Caco-2 (cell line): ENCODE results near the gene KLHL42. TPM values are rescaled to one million over a fixed set of nuclear protein-coding genes. Genes with fewer than 3 reads are reported as not detected.

Experiments
- BruUV-seq: library from RNA; stranded (reverse); fragments of 400-500 nt; replicated peaks from 2 replicates; lab custom pipeline; 2021; lab: Mats Ljungman, UMichigan
- CTCF ChIA-PET: fragments of 300-600 bp; sonication (Branson Sonifier 250); formaldehyde crosslinking; loops from one replicate; lab custom pipeline; 2022; ENCODE audit warnings: antibody characterized with exemption; lab: Charles Lee
- POLR2A ChIA-PET: fragments of 300-600 bp; sonication (Branson Sonifier 250); formaldehyde crosslinking; loops from one replicate; lab custom pipeline; 2022; ENCODE audit warnings: antibody characterized with exemption; lab: Charles Lee
- DNase-seq, 2 experiments: peaks; one replicate each; pipeline versions ENCODE4 v3.0.0 to v3.0.0-alpha.2; 2020 to 2022
- H3K27me3 ChIP-seq: replicated peaks from 2 replicates; pipeline ENCODE4 v1.6.0; 2011; ENCODE audit warnings: low read length; ENCODE audit not compliant: control insufficient read depth, insufficient read depth
- H3K36me3 ChIP-seq: 2 replicates; pipeline ENCODE4 v1.5.1; 2011; ENCODE audit warnings: low read length; ENCODE audit not compliant: control insufficient read depth, insufficient read depth
- H3K4me1 ChIP-seq: fragments of 250-450 bp; sonication (Bioruptor Pico); 2 replicates; pipeline ENCODE4 v1.5.1; 2020; ENCODE audit warnings: mild to moderate bottlenecking
- H3K4me3 ChIP-seq: 2 replicates; pipeline ENCODE4 v1.5.1; 2011; ENCODE audit warnings: low read depth, mild to moderate bottlenecking, control low read depth, low read length
- H3K9me3 ChIP-seq: fragments of 250-450 bp; sonication (Bioruptor Pico); 2 replicates; pipeline ENCODE4 v1.5.1; 2020; ENCODE audit warnings: mild to moderate bottlenecking, moderate library complexity
- H3K27ac Mint-ChIP-seq: one replicate; pipeline ENCODE4 v1.8.0; 2022; ENCODE audit warnings: mixed read lengths; ENCODE audit not compliant: unreplicated experiment
- H3K27me3 Mint-ChIP-seq: one replicate; pipeline ENCODE4 v1.8.0; 2022; ENCODE audit warnings: mixed read lengths; ENCODE audit not compliant: insufficient read depth, unreplicated experiment
- H3K36me3 Mint-ChIP-seq: one replicate; pipeline ENCODE4 v1.8.0; 2022; ENCODE audit warnings: mild to moderate bottlenecking, mixed read lengths; ENCODE audit not compliant: insufficient read depth, unreplicated experiment
- H3K4me1 Mint-ChIP-seq: one replicate; pipeline ENCODE4 v1.8.0; 2022; ENCODE audit warnings: low read depth, mixed read lengths; ENCODE audit not compliant: unreplicated experiment
- H3K4me3 Mint-ChIP-seq: one replicate; pipeline ENCODE4 v1.8.0; 2022; ENCODE audit warnings: mild to moderate bottlenecking, moderate library complexity, mixed read lengths; ENCODE audit not compliant: unreplicated experiment
- H3K9me3 Mint-ChIP-seq: one replicate; pipeline ENCODE4 v1.8.0; 2022; ENCODE audit warnings: mixed read lengths; ENCODE audit not compliant: unreplicated experiment
- intact Hi-C: fragments of 100-400 bp; cut with micrococcal nuclease; formaldehyde crosslinking; loops from one replicate; pipeline ENCODE4 v1.10.0; 2022; ENCODE audit not compliant: unreplicated experiment
- total RNA-seq: library from RNA; stranded (reverse); gene quantifications from 2 replicates; pipeline ENCODE4 v1.2.3, GENCODE V29; 2022
- TF ChIP-seq, protein P1 (sequence below), 2 experiments: fragments of 200-600 bp in 1 of 2; IDR thresholded peaks; 1 replicate in 1 of 2; 2 replicates in 1 of 2; pipeline versions ENCODE4 v1.5.1 to v1.8.0; 2011 to 2022; ENCODE audit warnings: antibody characterized with exemption in 1 of 2, control low read depth in 1 of 2, inconsistent platforms in 1 of 2, low read depth in 1 of 2, low read length in 1 of 2, mild to moderate bottlenecking in 1 of 2, moderate library complexity in 1 of 2; ENCODE audit not compliant: insufficient read depth in 1 of 2, severe bottlenecking in 1 of 2, unreplicated experiment in 1 of 2

KLHL42 gene
- total RNA-seq, 1 experiment from 2014 or later, result 36.5 TPM

DNA sequence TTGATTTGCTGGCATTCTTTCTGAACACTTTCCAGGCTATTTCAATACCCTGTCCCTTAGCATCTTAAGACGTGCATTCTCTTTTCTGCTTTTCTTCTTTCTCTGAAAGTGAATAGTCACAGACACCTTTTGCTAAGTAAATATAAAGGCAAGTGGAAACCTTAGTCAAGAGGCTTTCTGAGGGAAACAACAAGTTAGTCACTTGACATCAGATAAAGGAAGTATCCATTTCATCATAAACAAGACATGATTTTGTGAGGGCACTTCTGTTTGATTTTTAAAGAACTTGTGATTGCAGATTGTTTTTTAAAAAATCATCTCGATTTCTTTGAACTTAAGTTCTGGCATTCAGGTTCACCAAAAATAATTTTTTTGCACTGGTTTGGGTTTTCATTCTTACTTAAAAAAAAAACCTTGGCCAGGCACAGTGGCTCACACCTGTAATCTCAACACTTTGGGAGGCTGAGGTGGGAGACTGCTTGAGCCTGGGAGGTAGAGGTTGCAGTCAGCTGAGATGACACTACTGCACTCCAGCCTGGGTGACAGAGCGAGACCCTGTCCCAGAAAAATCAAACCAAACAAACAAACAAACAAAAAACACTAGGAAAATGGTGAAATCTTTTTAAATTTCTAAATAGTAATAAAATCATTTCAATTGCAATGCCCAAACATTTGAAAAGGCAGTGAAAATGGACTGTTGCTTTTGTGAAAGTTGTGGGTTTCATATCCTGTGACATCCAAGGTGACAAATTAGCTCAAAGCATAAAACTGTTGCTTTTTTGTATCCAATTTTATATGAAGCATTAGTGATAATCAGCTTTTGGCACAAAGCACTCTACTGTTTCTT, 8.3 kb upstream of the KLHL42 start:
- H3K9me3 Mint-ChIP-seq, result no peaks in the 10 kb centered on the region
- no peaks in the 10 kb centered on the region for H3K27me3 ChIP-seq
- no peak overlapping the region for H3K4me3 Mint-ChIP-seq
- no peaks in the 10 kb centered on the region for H3K36me3 Mint-ChIP-seq
- H3K4me3 ChIP-seq, result no peak overlapping the region
- CTCF ChIA-PET, result no interaction called here
- no peak overlapping the region for H3K27ac Mint-ChIP-seq
- no peaks in the 10 kb centered on the region for H3K27me3 Mint-ChIP-seq
- no TSS peak for BruUV-seq
- no peak for DNase-seq
- POLR2A ChIA-PET, result no interaction called here
- no peaks in the 10 kb centered on the region for H3K4me1 ChIP-seq
- no peaks in the 10 kb centered on the region for H3K9me3 ChIP-seq
- no peaks in the 10 kb centered on the region for H3K36me3 ChIP-seq
- TF ChIP-seq, protein P1, sequence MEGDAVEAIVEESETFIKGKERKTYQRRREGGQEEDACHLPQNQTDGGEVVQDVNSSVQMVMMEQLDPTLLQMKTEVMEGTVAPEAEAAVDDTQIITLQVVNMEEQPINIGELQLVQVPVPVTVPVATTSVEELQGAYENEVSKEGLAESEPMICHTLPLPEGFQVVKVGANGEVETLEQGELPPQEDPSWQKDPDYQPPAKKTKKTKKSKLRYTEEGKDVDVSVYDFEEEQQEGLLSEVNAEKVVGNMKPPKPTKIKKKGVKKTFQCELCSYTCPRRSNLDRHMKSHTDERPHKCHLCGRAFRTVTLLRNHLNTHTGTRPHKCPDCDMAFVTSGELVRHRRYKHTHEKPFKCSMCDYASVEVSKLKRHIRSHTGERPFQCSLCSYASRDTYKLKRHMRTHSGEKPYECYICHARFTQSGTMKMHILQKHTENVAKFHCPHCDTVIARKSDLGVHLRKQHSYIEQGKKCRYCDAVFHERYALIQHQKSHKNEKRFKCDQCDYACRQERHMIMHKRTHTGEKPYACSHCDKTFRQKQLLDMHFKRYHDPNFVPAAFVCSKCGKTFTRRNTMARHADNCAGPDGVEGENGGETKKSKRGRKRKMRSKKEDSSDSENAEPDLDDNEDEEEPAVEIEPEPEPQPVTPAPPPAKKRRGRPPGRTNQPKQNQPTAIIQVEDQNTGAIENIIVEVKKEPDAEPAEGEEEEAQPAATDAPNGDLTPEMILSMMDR (IDR thresholded peaks at IDR 0.05; ENCODE audit: insufficient read depth in 1 of 2, low read depth in 1 of 2, low read length in 1 of 2, severe bottlenecking in 1 of 2, unreplicated experiment in 1 of 2), result no peak
- intact Hi-C loops, result no loop called here
- H3K4me1 Mint-ChIP-seq, result no peaks in the 10 kb centered on the region

- Histone ChIP-seq H3K4me1 (no peaks in the 10 kb centered on the region), H3K4me3 (no peak overlapping the region), H3K27me3 (no peaks in the 10 kb centered on the region), H3K9me3 (no peaks in the 10 kb centered on the region), H3K36me3 (no peaks in the 10 kb centered on the region)
- Mint-ChIP-seq H3K36me3 (no peaks in the 10 kb centered on the region), H3K27ac (no peak overlapping the region), H3K4me1 (no peaks in the 10 kb centered on the region), H3K4me3 (no peak overlapping the region), H3K27me3 (no peaks in the 10 kb centered on the region), H3K9me3 (no peaks in the 10 kb centered on the region)
- intact Hi-C loops, result no loop called here
- no peak for DNase-seq
- BruUV-seq, result no TSS peak
- ChIA-PET POLR2A (no interaction called here), CTCF (no interaction called here)
- TF ChIP-seq, protein P1 (IDR thresholded peaks at IDR 0.05; ENCODE audit: insufficient read depth in 1 of 2, low read depth in 1 of 2, low read length in 1 of 2, severe bottlenecking in 1 of 2, unreplicated experiment in 1 of 2), result no peak
These were observed 7.5 kb upstream of the KLHL42 start for GRCh38 chr12:27772328-27773049.

DNA sequence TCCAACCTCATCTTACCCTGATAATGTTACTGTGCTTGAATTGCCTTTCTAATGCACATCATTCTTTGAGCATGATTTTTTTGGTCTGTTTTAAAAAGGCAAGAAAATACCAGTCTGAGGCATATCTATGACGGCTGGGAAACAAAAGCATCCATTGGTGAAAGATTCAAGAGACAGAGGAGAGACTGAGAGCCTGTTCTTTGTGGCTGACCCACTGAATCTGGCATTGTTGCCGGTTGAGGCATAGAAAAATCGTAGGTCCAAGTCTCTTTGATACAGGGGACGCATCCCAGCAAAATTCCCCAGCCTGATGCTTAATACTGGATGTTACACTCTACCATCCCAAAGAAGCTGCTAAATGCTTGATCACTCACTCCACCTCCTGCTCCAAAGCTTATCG, 2.9 kb upstream of the KLHL42 start:
- CTCF ChIA-PET, result no interaction called here
- Mint-ChIP-seq H3K27me3 (no peaks in the 10 kb centered on the region), H3K36me3 (peaks cover 14% of the 10 kb centered on the region), H3K9me3 (no peaks in the 10 kb centered on the region), H3K27ac (no peak overlapping the region), H3K4me1 (peaks cover 20% of the 10 kb centered on the region), H3K4me3 (no peak overlapping the region)
- no peaks in the 10 kb centered on the region for H3K27me3 ChIP-seq
- no TSS peak for BruUV-seq
- POLR2A ChIA-PET, result no interaction called here
- H3K36me3 ChIP-seq, result no peaks in the 10 kb centered on the region
- H3K9me3 ChIP-seq, result no peaks in the 10 kb centered on the region
- H3K4me3 ChIP-seq, result no peak overlapping the region
- no peak for DNase-seq
- TF ChIP-seq, protein P1 (IDR thresholded peaks at IDR 0.05; ENCODE audit: insufficient read depth in 1 of 2, low read depth in 1 of 2, low read length in 1 of 2, severe bottlenecking in 1 of 2, unreplicated experiment in 1 of 2), result no peak
- 0 out of 2 replicates have a peak, but pooled peaks cover 3% of the 10 kb centered on the region for H3K4me1 ChIP-seq
- intact Hi-C loops, result no loop called here
